Medulla oblongata (tissue), 1 donor: ENCODE measurements around the gene PARD3.

Experiments
- DNase-seq: peaks from one replicate; pipeline ENCODE4 v3.0.0-alpha.2; 2015; ENCODE audit errors: extremely low spot score

The PARD3 gene

DNA sequence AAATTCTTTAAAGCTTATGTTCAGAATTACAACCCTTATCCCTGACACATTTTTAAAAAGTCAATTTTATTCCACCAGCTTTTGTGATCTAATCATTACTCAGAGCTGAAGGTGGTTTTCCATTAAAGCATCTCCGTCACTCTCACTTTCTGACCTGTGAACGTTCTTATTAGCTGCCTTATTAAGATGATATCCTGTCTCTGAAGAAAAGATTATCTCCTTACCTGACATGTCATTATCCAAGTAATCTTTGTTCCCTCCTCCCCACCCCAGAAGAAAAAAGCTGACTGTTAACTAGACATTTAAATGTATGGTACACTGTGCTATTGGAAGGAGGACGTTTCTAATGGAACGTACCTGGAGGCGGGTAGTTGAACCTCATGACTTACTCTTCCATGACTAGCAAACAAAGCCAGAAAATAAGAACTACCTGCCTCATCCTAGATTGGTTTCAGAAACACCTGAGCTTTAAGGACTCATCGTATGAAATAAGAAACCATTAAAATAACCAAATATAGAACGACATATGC lies 708.7 kb downstream of the PARD3 start:
- DNase-seq: no peak

DNA sequence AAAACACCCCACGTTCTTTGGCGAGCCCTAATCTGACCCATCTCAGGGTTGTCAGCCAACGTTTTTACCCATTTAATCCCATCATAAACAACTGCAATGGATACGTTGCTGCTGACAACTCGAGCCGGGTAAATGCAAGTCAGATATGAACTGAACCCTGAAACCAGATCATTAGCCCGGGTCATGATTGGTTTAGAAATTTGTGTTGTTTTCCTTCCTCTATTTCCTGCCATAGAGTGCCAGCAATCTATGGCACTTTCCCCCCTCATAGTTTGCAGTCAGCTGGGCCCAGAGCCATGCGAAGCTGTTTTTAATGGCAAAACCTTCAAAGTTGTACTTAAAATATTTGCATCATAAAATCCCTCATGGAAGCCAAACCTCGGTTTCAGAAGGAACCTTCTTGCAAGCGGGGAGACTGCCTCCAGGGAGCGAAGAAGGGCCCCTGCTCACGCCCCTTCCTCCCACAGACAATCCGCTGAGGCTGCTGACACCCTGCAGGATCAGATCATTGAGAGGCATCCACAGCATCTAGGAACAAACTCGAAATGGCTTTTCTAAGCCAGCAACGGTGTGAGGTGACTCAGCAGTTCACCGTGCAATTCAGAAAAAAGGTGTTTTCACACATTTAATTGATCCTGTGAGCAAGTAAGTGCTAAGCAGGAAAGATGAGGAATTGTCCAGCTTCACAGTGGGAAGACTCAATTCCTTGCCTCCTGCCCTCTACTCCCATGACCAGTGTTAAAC lies 710.1 kb downstream of the PARD3 start:
- DNase-seq: no peak

DNA sequence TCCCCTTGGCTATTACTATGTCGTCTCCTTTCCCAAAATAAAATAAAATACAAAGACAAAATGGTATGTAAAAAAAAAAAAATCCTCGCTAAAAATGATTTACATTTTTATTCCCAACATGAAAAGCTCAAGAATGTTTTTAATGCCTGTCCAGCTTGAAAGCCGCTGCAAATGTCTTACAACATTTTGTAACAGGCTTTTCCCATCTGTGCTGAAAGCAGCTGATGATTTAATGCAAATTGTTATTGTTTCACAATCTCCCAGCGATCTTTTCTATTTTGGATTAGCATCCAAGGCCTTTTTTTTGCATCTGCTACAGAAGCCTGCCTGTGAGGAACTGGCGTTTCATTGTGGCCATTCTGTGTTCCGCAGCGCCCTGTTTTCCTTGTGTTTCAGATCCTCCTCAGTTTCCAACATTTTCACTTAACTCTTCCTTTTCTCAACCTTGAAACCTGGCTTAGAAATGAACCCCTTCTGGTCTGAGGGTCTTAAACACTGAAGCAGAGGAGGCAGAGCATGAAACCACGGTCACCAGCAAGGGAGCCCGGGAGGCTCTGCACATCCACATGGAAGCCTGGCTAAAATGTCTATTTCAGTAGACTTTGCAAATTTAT lies 712.1 kb downstream of the PARD3 start:
- DNase-seq: no peak

DNA sequence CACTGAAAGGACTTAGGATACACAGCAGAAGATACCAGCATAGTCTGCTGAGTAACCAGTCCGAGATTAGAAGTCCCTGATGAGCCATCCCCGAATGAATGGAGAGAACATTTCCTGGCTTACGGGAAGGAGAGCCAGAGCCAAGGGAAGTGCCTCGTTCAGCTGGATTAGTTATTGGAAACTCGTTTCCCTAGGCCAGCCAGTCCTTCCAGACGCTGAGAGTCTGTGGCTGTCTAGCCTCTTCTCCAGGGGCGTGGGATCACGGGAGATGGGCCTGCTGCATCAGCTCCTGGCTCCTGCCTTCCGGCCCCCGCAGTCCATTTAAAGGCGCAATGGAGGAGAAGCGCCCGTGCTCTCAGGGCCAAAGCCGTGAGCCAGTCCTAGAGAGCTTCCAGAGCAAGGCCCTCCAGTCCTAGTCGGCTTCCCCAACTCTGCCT lies 712.8 kb downstream of the PARD3 start:
- no peak for DNase-seq

DNA sequence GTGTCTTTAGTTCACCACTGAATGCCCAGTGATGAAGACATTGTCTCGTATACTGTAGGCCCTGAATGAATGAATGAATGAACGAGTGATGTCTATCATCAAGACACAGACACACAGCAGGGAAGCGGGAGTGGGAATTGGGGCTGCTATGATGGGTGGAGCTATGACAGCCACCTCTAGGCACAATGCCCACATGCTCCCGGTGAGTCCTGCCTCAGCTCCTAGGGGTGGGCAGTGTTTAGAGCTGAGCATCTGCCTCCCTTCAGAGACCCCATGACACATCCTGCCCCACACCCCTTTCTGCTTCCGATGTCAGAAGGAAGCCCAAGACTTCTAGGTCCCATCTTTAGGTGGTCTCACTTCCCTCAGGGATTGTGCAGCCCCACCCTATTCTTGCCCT lies 714.1 kb downstream of the PARD3 start:
- DNase-seq: no peak

DNA sequence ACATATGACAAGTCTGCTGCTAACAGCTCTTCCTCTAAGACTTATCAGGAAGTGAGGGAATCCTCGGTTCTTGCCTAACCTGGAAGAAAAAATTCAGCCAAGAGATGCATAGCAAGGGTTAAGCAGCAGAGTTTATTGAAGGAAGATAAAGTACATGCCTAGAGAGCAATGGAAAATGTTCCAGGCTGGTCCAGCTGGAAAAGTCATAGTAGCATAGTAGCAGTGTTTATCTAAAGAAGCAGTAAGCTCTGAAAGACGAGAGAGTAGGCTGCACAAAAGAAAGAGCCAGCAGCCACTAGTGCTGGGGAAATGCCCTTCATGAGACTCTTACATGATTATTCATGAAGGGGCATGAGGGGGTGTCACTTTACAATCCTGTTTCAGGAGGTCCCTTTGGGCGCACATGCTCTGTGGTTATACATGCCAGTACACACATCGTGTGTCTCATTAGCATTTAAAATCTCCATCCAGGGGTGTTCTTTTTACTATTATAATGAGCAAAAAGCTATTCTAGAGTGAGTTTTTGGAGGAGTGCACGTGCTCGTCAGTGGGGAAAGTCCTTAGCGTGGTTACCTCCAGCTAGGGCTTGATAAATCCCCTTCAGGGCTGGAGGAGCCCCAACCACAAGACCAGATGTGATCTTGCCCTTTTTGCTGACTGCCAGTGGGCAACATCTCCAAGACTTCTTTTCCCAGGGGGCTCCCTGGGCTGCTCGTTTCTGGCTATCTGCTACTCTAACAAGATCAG lies 716.1 kb downstream of the PARD3 start:
- no peak for DNase-seq

DNA sequence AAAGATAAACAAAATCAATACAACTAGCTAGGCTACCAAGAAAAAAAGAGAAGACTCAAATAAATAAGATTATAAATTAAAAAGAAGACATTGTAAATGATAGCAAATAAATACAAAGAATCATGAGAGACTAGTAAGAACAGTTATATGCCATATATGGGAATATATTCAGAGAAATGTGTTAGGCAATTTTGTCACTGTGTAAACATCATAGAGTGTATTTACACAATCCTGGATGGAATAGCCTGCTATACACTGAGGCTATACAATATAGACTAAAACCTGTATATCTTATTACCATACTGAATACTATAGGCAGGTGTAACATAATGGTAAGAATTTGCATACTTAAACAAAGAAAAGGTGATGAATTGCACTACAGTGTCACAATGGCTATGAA lies 717.4 kb downstream of the PARD3 start:
- no peak for DNase-seq

DNA sequence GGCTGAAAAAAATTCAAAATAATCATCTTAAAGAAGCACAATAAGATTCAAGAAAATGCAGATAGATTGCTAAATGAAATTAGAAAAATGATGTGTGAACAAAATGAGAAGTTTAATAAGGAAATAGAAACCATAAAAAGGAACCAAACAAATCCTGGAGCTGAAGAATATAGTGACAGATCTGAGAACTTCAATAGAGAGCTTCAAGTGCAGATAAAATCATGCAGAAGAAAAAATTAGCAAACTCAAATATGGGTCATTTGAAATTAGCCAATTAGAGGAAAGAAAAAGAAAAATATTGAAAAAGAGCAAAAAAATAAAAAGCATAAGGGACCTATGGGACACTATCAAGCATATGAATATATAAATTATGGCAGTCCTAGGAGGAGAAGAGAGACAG lies 720.1 kb downstream of the PARD3 start:
- no peak for DNase-seq

DNA sequence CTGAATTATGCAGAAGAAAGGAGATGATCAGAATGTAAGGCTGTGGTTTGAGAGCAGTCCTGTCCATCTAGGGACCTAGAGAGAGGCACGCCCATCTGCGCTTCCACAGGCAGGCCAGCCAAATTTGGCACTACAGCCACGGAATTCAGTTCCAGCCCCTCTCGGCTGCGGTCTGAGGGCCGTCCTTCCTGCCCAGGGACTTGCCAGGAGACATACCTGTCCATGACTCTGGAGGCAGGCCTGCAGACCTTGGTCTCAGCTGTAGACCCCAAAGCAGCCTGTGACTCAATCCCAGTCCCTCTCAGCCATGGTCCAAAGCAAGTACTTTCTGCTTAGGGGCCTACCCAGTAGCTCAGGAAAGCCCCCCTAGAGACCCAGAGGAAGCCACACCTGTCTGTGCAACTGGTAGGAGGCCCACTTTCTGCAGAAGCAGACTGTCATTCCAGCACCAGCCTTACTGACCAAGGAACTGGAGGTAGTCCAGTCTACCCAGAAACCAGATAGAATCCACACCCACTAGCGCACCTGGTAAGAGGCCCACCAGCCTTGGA lies 720.9 kb downstream of the PARD3 start:
- DNase-seq: no peak

DNA sequence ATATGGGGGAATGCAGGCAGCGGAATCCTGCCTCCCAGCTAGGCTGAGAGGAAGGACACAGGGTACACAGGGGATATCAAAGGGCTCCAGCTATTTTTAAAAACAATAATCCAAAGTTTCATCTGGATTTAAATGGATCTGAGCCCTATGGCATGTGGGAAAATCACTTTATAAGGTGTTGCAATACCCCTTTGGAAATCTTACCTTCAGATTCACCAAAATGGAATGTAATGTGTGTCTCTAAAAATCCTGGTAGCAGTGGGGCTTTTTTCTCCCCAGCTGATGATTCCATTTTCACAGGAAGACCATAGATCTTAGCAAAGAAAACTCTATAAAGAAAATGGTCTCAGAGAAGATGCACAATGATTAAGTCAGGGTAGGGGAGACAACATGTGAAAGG lies 722.2 kb downstream of the PARD3 start:
- DNase-seq: no peak

DNA sequence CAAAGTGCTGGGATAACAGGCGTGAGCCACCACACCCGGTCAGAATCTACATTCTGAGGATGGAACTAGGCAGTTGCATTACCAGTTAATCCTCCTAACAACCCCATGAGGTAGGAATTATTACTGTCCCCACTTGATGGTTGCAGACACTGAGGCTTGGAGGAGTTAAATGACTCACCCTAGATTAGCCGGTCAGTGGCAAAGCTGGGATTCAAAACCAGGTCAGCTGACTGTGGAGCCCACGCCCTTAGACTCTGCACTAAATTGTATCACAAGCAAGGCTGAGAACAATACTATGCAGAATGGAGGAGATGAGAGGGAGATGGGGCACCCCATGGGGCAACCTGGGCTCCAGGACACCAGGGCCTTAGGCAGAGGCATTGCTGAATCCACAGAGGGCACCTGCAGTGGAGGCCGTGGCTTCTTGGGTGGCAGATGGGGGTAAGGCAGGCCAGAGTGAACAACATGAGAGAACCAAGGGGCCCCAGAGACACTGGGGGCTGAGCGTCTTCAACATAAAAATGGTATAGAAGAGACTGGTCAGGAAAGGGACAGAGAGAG lies 723.4 kb downstream of the PARD3 start:
- no peak for DNase-seq

DNA sequence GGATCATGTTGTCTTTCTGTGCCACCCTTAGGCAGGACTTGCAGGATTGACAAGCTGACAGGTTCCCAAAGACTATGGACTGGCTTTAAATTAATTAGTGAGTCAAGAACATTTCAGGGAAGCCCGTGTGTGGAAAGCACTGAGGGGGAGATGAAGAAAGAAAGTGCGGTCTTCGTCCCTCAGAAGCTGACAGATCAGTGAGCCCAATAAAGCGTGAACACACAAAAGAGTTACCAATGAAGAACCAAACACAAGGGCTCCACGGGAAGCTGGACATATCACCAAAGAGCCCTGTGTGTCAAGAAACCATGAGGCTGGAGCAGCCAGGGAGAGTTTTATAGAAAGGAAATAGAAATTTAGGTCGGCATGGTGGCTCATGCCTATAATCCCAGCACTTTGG lies 725.8 kb downstream of the PARD3 start:
- DNase-seq: no peak

DNA sequence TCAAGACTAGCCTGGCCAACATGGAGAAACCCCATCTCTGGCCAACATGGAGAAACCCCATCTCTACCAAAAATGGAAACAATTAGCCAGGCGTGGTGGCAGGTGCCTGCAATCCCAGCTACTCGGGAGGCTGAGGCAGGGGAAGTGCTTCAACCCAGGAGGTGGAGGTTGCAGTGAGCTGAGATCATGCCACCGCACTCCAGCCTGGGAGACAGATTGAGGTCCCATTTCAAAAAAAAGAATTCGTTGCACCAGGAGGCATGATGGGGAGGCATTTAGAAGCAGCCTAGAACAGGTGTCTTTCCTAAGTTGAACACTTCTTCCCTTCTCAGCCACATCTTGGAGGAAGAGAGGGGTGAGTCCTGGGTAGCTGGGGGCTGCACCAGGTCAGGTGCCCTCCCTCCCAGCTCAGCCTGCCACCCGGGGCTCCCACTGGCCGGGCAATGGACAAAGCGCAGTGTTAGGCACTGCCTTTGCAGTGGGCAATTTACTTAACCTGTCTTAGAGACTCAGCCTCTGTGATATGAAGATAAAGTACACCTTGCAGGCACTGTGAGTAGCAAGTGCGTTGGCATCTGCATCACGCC lies 726.8 kb downstream of the PARD3 start:
- no peak for DNase-seq

DNA sequence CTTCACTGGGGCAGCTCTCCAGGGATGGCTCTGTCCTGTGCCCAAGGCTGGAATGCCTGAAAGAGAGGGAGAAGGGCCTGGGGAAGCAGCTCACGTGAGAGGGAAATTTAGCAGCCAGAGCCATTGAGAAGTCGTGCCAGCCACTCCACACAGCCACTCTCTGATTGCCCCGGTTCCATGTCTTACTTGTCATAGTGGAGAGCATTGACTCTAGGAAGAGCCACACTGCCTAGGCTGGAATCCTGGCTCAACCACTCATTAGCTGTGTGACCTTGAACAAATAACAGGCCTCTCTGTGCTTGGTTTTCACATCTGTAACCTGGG lies 728.0 kb downstream of the PARD3 start:
- no peak for DNase-seq

DNA sequence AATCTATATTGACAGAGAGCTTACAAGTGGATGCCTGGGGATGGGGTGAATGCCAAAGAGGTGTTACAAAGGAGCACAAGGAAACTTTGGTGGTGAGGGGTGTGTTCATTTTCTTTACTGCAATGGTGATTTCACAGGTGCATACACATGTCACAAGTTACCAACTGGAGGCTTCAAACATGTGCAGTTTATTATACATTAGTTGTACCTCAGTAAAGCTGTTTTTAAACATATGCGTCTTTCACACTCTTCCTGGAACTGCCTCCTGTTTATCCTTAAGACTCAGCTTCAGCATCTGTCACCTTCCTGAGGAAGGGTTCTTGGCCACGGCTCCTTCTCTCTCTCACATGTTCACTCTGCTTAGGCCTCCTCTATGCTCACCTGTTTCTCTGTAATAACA lies 731.5 kb downstream of the PARD3 start:
- DNase-seq: no peak

DNA sequence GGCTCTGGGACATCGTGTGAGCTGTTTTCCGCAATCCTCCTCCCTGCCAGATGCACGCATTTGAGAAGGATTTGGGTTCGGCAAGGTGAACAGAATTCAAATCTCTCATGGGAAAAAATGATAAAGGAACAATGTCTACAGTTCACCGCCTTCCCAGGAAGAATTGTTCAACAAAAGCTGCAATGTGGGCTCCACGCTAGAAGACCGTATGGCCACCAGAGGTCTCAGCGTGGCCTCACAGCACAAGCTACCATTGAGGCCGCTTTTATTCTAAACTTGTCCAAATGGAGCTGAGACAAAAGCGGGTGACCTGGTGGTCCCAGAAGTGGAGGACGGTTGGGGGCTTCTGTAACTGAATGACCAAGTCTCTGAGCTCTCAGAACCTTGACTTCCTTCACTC lies 733.1 kb downstream of the PARD3 start:
- no peak for DNase-seq

DNA sequence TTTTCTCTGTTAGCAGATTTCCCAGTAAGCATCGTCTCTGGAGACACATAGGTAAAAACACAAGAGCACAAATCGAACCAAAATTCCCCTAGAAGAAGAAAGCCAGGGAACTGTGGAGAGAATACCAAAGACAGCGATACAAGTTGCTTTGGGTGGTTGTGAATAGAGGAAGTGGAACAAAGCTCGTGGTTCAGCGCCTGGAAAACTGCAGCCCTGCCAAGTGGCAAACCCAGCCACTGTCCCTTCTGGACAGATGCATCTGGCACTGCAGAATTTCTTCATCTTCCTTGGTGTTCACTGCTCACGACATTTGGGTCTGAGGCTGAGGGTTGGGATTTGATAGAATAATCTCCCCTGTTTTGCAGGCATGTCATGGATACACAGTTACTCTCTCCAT lies 733.8 kb downstream of the PARD3 start:
- peak; percentile 40 for DNase-seq

DNA sequence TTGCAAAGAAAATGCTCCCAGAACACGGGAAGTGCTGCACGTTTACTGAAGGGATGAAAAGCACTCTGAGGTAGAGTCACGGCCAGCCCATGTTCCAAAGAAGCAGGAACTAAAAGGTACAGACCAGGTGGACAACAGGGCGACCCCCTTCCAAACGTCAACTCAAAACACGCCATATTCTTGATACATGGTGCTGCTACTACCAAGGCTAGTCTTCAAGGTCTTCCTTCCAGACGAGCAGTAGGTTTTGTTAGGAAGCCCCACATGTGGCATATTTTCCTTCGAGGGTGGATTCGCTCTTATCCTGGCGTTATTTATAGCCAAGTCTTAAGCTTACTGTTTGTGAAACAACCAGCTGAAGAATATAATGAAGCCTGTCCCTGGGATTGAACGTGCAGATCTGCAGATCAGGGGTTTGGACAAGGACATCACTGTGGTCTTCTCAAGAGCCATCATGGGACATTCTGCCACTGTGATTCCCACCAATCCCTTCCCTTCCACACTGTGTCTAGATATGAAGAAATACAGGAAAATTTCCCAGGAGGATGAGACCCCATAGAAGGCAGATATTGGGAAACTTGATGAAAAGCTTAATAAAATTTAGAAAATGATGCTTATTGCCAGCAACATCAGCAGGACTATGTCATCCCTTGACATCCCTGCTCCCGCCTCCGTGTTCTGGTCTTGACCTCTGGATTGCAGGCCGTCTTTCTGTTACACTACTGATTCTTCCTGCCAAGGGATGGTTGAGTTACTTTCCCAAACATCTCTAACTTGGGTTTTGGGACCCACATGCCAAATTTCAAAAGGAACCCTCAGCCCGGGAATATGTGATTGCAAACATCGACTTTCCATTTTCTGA lies 734.4 kb downstream of the PARD3 start:
- DNase-seq: no peak

DNA sequence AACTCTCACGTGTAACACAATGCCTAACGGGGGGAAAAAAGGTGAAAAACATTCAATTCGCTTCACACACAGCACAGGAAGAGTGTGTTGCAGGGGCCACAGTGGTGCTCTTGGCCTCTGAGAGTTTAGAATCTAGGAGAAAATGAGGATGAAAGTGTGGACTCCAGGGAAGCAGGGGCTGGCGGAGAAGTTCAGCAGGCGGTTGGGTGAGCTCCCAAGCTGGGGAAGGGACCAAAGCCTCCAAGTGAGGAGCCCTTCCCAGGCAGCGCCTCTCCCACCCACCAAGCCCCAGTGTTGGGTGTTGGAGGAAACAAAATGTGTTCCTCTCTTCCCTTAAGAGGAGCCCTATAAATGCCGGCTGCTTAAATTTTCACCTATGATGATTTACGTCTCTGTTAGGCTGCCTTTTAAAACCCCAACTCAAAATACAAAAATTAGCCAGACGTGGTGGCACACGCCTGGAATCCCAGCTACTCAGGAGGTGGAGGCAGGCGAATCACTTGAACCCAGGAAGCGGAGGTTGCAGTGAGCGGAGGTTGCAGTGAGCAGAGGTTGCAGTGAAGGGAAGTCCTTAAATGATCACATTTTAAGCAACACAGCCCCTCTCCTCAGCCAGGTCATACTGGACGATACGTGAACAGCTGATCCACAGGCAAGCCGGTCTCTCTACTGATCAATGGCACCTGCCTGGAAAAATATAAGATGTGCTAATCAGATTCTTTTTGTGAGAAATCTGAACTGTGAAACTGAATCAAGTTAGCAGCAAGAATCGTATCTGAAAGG lies 735.2 kb downstream of the PARD3 start:
- no peak for DNase-seq
